PFSK-1 (cell line): ENCODE data around the gene DCAKD.

Source experiments
- FOXP2 ChIP-seq: optimal IDR thresholded peaks from 2 replicates; pipeline ENCODE3; 2011; ENCODE audit warnings: borderline replicate concordance, control low read depth, inconsistent platforms; ENCODE audit not compliant: insufficient read depth; ENCODE audit errors: extremely low read length, extremely low read depth
- POLR2AphosphoS5 ChIP-seq: IDR thresholded peaks from 2 replicates; pipeline ENCODE4 v1.6.1; 2012; ENCODE audit warnings: low read depth, mild to moderate bottlenecking, control low read depth, low read length, moderate library complexity
- REST ChIP-seq, 2 experiments: IDR thresholded peaks; 2 replicates each; pipeline versions ENCODE4 v1.6.1 to v1.8.0; 2011 to 2012; ENCODE audit warnings: low read depth in 2 of 2, low read length in 2 of 2, control low read depth in 1 of 2, inconsistent platforms in 1 of 2, mild to moderate bottlenecking in 1 of 2, moderate library complexity in 1 of 2; ENCODE audit not compliant: insufficient read depth in 1 of 2
- SIN3A ChIP-seq: IDR thresholded peaks from 2 replicates; pipeline ENCODE4 v1.6.1; 2012; ENCODE audit warnings: mild to moderate bottlenecking, low read length, moderate library complexity, borderline replicate concordance; ENCODE audit not compliant: insufficient read depth
- TAF1 ChIP-seq: IDR thresholded peaks from 2 replicates; pipeline ENCODE4 v1.6.1; 2012; ENCODE audit warnings: low read length, control low read depth, borderline replicate concordance; ENCODE audit not compliant: insufficient read depth

Gene DCAKD

DNA sequence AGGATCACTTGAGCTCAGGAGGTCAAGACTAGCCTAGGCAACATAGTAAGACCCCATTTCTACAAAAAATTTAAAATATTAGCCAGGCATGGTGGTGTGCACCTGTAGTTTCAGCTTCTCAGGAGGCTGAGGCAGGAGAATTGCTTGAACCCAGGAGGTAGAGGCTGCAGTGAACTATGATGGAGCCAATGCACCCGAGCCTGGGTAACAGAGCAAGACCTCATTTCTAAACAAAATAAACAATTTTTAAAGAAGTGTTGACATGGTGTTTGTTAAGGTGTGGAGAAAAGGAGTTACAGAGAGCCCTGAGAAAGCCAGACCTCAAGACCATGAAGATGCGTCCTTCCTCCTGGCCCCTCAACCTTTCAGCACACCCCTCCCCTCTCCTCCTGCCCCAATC is 45.7 kb downstream of the DCAKD start:
- TF ChIP-seq REST (IDR thresholded peaks at IDR 0.05; ENCODE audit: insufficient read depth in 1 of 2, low read depth in 2 of 2, low read length in 2 of 2) (no peak), SIN3A (no peak), FOXP2 (no peak), TAF1 (no peak), POLR2AphosphoS5 (no peak)

DNA sequence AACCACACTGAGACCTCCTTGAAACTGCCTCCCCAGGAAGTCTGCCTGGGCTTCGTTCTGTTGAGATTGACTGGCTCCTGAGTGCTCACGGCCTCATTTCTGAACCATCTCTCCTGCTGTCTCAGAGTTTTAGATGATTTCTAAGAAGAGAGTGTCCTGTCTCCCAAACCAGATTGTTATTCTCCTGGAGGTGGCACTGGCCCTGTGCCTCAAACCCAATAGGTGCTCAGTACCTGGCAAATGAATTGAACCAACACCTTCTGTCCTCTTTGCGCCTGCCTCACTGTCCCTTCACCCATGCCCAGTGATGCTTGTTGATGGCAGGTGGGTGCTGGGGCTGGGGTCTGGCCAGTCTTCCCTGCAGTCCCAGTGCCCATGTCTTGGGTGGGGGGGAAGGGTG is 47.0 kb downstream of the DCAKD start:
- TF ChIP-seq FOXP2 (no peak), REST (IDR thresholded peaks at IDR 0.05; ENCODE audit: insufficient read depth in 1 of 2, low read depth in 2 of 2, low read length in 2 of 2) (no peak), SIN3A (no peak), TAF1 (no peak), POLR2AphosphoS5 (no peak)

DNA sequence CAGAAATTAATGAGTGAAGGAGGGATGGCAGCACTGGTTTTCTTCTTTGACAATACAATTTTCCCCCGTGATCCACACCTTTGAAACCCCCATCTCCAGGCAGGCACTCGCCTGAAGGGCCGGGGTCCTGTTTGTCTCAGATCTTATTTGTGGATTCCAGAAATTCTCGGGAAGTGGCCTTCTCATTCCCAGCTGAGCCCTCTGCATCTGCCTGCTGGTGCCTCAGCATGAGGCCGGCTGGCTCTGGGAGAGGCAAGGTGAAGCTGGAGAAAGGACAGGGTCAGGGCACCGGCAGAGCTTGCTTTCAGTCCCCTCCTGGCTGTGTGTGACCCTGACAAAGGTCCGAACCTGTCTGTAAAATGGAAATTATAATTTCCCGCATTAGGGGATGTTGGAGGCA is 47.6 kb downstream of the DCAKD start:
- no peak for TF ChIP-seq REST (IDR thresholded peaks at IDR 0.05; ENCODE audit: insufficient read depth in 1 of 2, low read depth in 2 of 2, low read length in 2 of 2)
- no peak for TF ChIP-seq POLR2AphosphoS5
- no peak for TF ChIP-seq SIN3A
- no peak for TF ChIP-seq TAF1
- TF ChIP-seq FOXP2 = no peak

DNA sequence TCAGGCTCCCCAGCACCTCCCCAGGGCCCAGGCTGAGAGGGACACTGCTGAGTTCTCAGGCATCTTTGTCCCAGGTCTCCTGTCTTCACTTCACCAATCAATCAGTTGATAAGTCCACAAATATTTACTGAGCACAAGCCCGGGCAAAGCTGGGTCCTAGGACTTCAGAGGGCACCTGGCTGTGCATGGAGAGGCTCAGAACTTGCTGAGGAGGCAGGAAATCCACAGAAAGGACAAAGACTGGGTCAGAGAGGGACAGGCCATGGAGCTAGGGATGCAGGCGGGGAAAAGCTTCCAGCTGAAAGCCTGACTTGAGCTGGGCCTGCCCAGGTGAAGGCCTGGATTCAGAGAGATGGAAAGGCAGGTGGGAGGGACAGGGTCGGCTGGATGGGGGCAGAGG is 50.1 kb downstream of the DCAKD start:
- TF ChIP-seq FOXP2 (no peak), SIN3A (no peak), POLR2AphosphoS5 (no peak), TAF1 (no peak), REST (IDR thresholded peaks at IDR 0.05; ENCODE audit: insufficient read depth in 1 of 2, low read depth in 2 of 2, low read length in 2 of 2) (no peak)

- no peak for TF ChIP-seq TAF1
- TF ChIP-seq SIN3A = no peak
- no peak for TF ChIP-seq FOXP2
- TF ChIP-seq POLR2AphosphoS5 = no peak
- no peak for TF ChIP-seq REST (IDR thresholded peaks at IDR 0.05; ENCODE audit: insufficient read depth in 1 of 2, low read depth in 2 of 2, low read length in 2 of 2)
These were observed 52.0 kb downstream of the DCAKD start for GRCh38 chr17:44999433-44999832.
